ENCODE data around the gene ZP1.
"Not testable (repeated sequence)": the region's sequence is repeated elsewhere in the genome, so short reads cannot be mapped to it uniquely, and the experiment has no call there.

Gene ZP1

GRCh38 chr11:60866911-60867870 is at the start of gene ZP1:
Gene ZP1 (plus strand): TSS chr11:60867542. CDS start chr11:60867562, 20 bp downstream.
- Histone ChIP-seq H3K27me3 (ENCODE audit: low read depth) (no peaks in the 10 kb centered on the region), H3K4me1 (no peaks in the 10 kb centered on the region), H3K36me3 (replicated peaks) (no peaks in the 10 kb centered on the region), H3K9me3 (no peaks in the 10 kb centered on the region), H3K4me3 (no peak within 1 kb of the TSS)
- in situ Hi-C loops (cut with MboI; ENCODE audit: low sequenced_read_pairs) = no loop called here
- no peak for DNase-seq (ENCODE audit: low spot score in 2 of 2)

GRCh38 chr11:60818057-60818456 is 49.3 kb upstream of the ZP1 start:
- DNase-seq (ENCODE audit: low spot score in 2 of 2) = no peak
- H3K9me3 ChIP-seq = peaks cover 6% of the 10 kb centered on the region
- H3K27me3 ChIP-seq (ENCODE audit: low read depth) = no peaks in the 10 kb centered on the region
- no peaks in the 10 kb centered on the region for H3K4me1 ChIP-seq
- H3K4me3 ChIP-seq = no peak overlapping the region
- no peaks in the 10 kb centered on the region for H3K36me3 ChIP-seq (replicated peaks)
- in situ Hi-C loops (cut with MboI; ENCODE audit: low sequenced_read_pairs) = no loop called here

GRCh38 chr11:60821827-60822599 is 45.3 kb upstream of the ZP1 start:
- Histone ChIP-seq H3K36me3 (replicated peaks) (no peaks in the 10 kb centered on the region), H3K4me1 (no peaks in the 10 kb centered on the region), H3K9me3 (no peaks in the 10 kb centered on the region; the same call in 1 of the 2 replicates), H3K27me3 (ENCODE audit: low read depth) (no peaks in the 10 kb centered on the region), H3K4me3 (no peak overlapping the region)
- in situ Hi-C loops (cut with MboI; ENCODE audit: low sequenced_read_pairs) = no loop called here
- no peak for DNase-seq (ENCODE audit: low spot score in 2 of 2)

- in situ Hi-C loops (cut with MboI; ENCODE audit: low sequenced_read_pairs); H3K27me3 ChIP-seq (ENCODE audit: low read depth); H3K4me1 ChIP-seq; H3K4me3 ChIP-seq; H3K9me3 ChIP-seq; H3K36me3 ChIP-seq (replicated peaks); DNase-seq (ENCODE audit: low spot score in 2 of 2): not testable (repeated sequence)
These were observed 43.5 kb upstream of the ZP1 start for GRCh38 chr11:60823745-60824306.

GRCh38 chr11:60825118-60825517 is 42.2 kb upstream of the ZP1 start:
- DNase-seq (ENCODE audit: low spot score in 2 of 2) = no peak
- H3K4me3 ChIP-seq = no peak overlapping the region
- H3K9me3 ChIP-seq = no peaks in the 10 kb centered on the region
- H3K36me3 ChIP-seq (replicated peaks) = no peaks in the 10 kb centered on the region
- in situ Hi-C loops (cut with MboI; ENCODE audit: low sequenced_read_pairs) = no loop called here
- no peaks in the 10 kb centered on the region for H3K4me1 ChIP-seq
- no peaks in the 10 kb centered on the region for H3K27me3 ChIP-seq (ENCODE audit: low read depth)

- no peaks in the 10 kb centered on the region for H3K27me3 ChIP-seq (ENCODE audit: low read depth)
- in situ Hi-C loops (cut with MboI; ENCODE audit: low sequenced_read_pairs) = no loop called here
- no peak for DNase-seq (ENCODE audit: low spot score in 2 of 2)
- H3K36me3 ChIP-seq (replicated peaks) = no peaks in the 10 kb centered on the region
- no peaks in the 10 kb centered on the region for H3K4me1 ChIP-seq
- H3K9me3 ChIP-seq = no peaks in the 10 kb centered on the region
- H3K4me3 ChIP-seq = no peak overlapping the region
These were observed 41.6 kb upstream of the ZP1 start for GRCh38 chr11:60825790-60826189.

- Histone ChIP-seq H3K27me3 (ENCODE audit: low read depth) (no peaks in the 10 kb centered on the region), H3K4me1 (no peaks in the 10 kb centered on the region), H3K36me3 (replicated peaks) (no peaks in the 10 kb centered on the region), H3K4me3 (no peak overlapping the region), H3K9me3 (no peaks in the 10 kb centered on the region)
- no peak for DNase-seq (ENCODE audit: low spot score in 2 of 2)
- in situ Hi-C loops (cut with MboI; ENCODE audit: low sequenced_read_pairs) = no loop called here
These were observed 36.7 kb upstream of the ZP1 start for GRCh38 chr11:60830478-60831142.

GRCh38 chr11:60831143-60831500 is 36.2 kb upstream of the ZP1 start:
- in situ Hi-C loops (cut with MboI; ENCODE audit: low sequenced_read_pairs) = no loop called here
- DNase-seq (ENCODE audit: low spot score in 2 of 2) = peak; percentile 44 to 86
- Histone ChIP-seq H3K36me3 (replicated peaks) (no peaks in the 10 kb centered on the region), H3K27me3 (ENCODE audit: low read depth) (no peaks in the 10 kb centered on the region), H3K9me3 (no peaks in the 10 kb centered on the region), H3K4me3 (no peak overlapping the region), H3K4me1 (no peaks in the 10 kb centered on the region)

- Histone ChIP-seq H3K4me3 (no peak overlapping the region), H3K27me3 (ENCODE audit: low read depth) (no peaks in the 10 kb centered on the region), H3K4me1 (no peaks in the 10 kb centered on the region), H3K36me3 (replicated peaks) (no peaks in the 10 kb centered on the region), H3K9me3 (no peaks in the 10 kb centered on the region)
- no peak for DNase-seq (ENCODE audit: low spot score in 2 of 2)
- in situ Hi-C loops (cut with MboI; ENCODE audit: low sequenced_read_pairs) = no loop called here
These were observed 35.8 kb upstream of the ZP1 start for GRCh38 chr11:60831501-60832079.

- no peak for DNase-seq (ENCODE audit: low spot score in 2 of 2)
- Histone ChIP-seq H3K36me3 (replicated peaks) (no peaks in the 10 kb centered on the region), H3K27me3 (ENCODE audit: low read depth) (no peaks in the 10 kb centered on the region), H3K4me3 (no peak overlapping the region), H3K9me3 (no peaks in the 10 kb centered on the region), H3K4me1 (no peaks in the 10 kb centered on the region)
- in situ Hi-C loops (cut with MboI; ENCODE audit: low sequenced_read_pairs) = no loop called here
These were observed 32.4 kb upstream of the ZP1 start for GRCh38 chr11:60834742-60835533.

- no peak overlapping the region for H3K4me3 ChIP-seq
- in situ Hi-C loops (cut with MboI; ENCODE audit: low sequenced_read_pairs) = no loop called here
- DNase-seq (ENCODE audit: low spot score in 2 of 2) = no peak
- no peaks in the 10 kb centered on the region for H3K36me3 ChIP-seq (replicated peaks)
- H3K9me3 ChIP-seq = no peaks in the 10 kb centered on the region
- H3K4me1 ChIP-seq = no peaks in the 10 kb centered on the region
- H3K27me3 ChIP-seq (ENCODE audit: low read depth) = no peaks in the 10 kb centered on the region
These were observed 31.9 kb upstream of the ZP1 start for GRCh38 chr11:60835534-60835846.

- no peaks in the 10 kb centered on the region for H3K36me3 ChIP-seq (replicated peaks)
- in situ Hi-C loops (cut with MboI; ENCODE audit: low sequenced_read_pairs) = no loop called here
- no peaks in the 10 kb centered on the region for H3K9me3 ChIP-seq
- H3K27me3 ChIP-seq (ENCODE audit: low read depth) = no peaks in the 10 kb centered on the region
- DNase-seq (ENCODE audit: low spot score in 2 of 2) = no peak
- H3K4me3 ChIP-seq = no peak overlapping the region
- peaks cover 3% of the 10 kb centered on the region for H3K4me1 ChIP-seq
These were observed 30.4 kb upstream of the ZP1 start for GRCh38 chr11:60836866-60837515.
